Osteocyte (in vitro differentiated cells): ENCODE data around the gene EVPLL. TPM values are rescaled to one million over a fixed set of nuclear protein-coding genes. Genes with fewer than 3 reads are reported as not detected.
"Not testable (repeated sequence)": the region's sequence is repeated elsewhere in the genome, so short reads cannot be mapped to it uniquely, and the experiment has no call there.

Experiments used
- DNase-seq: peaks from one replicate; pipeline ENCODE4 v3.0.0; 2021; ENCODE audit warnings: mixed read lengths; ENCODE audit not compliant: unreplicated experiment; ENCODE audit errors: extremely low spot score
- H3K27ac Mint-ChIP-seq: one replicate; pipeline ENCODE4 v1.8.0; 2021; ENCODE audit warnings: mild to moderate bottlenecking, mixed read lengths; ENCODE audit not compliant: unreplicated experiment
- H3K27me3 Mint-ChIP-seq: one replicate; pipeline ENCODE4 v1.8.0; 2021; ENCODE audit warnings: mixed read lengths; ENCODE audit not compliant: unreplicated experiment
- H3K36me3 Mint-ChIP-seq: one replicate; pipeline ENCODE4 v1.8.0; 2021; ENCODE audit warnings: mixed read lengths; ENCODE audit not compliant: unreplicated experiment
- H3K4me1 Mint-ChIP-seq: one replicate; pipeline ENCODE4 v1.8.0; 2021; ENCODE audit warnings: mixed read lengths; ENCODE audit not compliant: unreplicated experiment
- H3K4me3 Mint-ChIP-seq: one replicate; pipeline ENCODE4 v1.8.0; 2021; ENCODE audit warnings: mild to moderate bottlenecking, moderate library complexity, mixed read lengths; ENCODE audit not compliant: unreplicated experiment
- H3K9me3 Mint-ChIP-seq: one replicate; pipeline ENCODE4 v1.8.0; 2021; ENCODE audit warnings: mixed read lengths; ENCODE audit not compliant: unreplicated experiment
- CTCF ChIP-seq: fragments of 200-600 bp; sonication (generic); IDR thresholded peaks from 2 replicates; pipeline ENCODE4 v1.5.0; 2021; ENCODE audit warnings: antibody characterized with exemption, mild to moderate bottlenecking, moderate library complexity
- long read RNA-seq: library from polyadenylated mRNA; unstranded; transcript quantifications from one replicate; pipeline ENCODE4 v2.0.0, GENCODE V29; 2021
- total RNA-seq: library from RNA; stranded (reverse); gene quantifications from 2 replicates; pipeline ENCODE4 v1.2.1, GENCODE V29; 2021

Gene EVPLL
- total RNA-seq = not detected in 2 replicates
- long read RNA-seq = 0 reads

- Mint-ChIP-seq H3K9me3 (peaks cover 6% of the 10 kb centered on the region), H3K27me3 (peaks cover 6% of the 10 kb centered on the region), H3K36me3 (no peaks in the 10 kb centered on the region), H3K4me1 (no peaks in the 10 kb centered on the region), H3K27ac (no peak within 1 kb of the TSS), H3K4me3 (no peak within 1 kb of the TSS)
- TF ChIP-seq CTCF = no peak
- no peak for DNase-seq
Observed at GRCh38 chr17:18377437-18378204, at the start of gene EVPLL. Gene EVPLL (plus strand): TSS chr17:18377778. CDS start chr17:18380938, 3,160 bp downstream.

- Mint-ChIP-seq H3K27me3 (no peaks in the 10 kb centered on the region), H3K4me3 (no peak overlapping the region), H3K36me3 (peaks cover 21% of the 10 kb centered on the region), H3K27ac (no peak overlapping the region), H3K9me3 (no peaks in the 10 kb centered on the region), H3K4me1 (no peaks in the 10 kb centered on the region)
- TF ChIP-seq CTCF = no peak
- DNase-seq = no peak
Observed at GRCh38 chr17:18328643-18329204, 48.9 kb upstream of the EVPLL start.

GRCh38 chr17:18331879-18332278 is 45.7 kb upstream of the EVPLL start:
- no peaks in the 10 kb centered on the region for H3K4me1 Mint-ChIP-seq
- no peaks in the 10 kb centered on the region for H3K27me3 Mint-ChIP-seq
- no peak for TF ChIP-seq CTCF
- DNase-seq = no peak
- H3K9me3 Mint-ChIP-seq = no peaks in the 10 kb centered on the region
- H3K4me3 Mint-ChIP-seq = no peak overlapping the region
- peaks cover 6% of the 10 kb centered on the region for H3K36me3 Mint-ChIP-seq
- no peak overlapping the region for H3K27ac Mint-ChIP-seq

GRCh38 chr17:18332909-18333489 is 44.6 kb upstream of the EVPLL start:
- TF ChIP-seq CTCF = no peak
- no peak overlapping the region for H3K4me3 Mint-ChIP-seq
- no peaks in the 10 kb centered on the region for H3K4me1 Mint-ChIP-seq
- H3K36me3 Mint-ChIP-seq = peaks cover 6% of the 10 kb centered on the region
- no peaks in the 10 kb centered on the region for H3K9me3 Mint-ChIP-seq
- H3K27me3 Mint-ChIP-seq = no peaks in the 10 kb centered on the region
- no peak overlapping the region for H3K27ac Mint-ChIP-seq
- no peak for DNase-seq

- not testable (repeated sequence) for H3K27me3 Mint-ChIP-seq, H3K4me1 Mint-ChIP-seq, H3K27ac Mint-ChIP-seq, H3K4me3 Mint-ChIP-seq, H3K36me3 Mint-ChIP-seq, DNase-seq, H3K9me3 Mint-ChIP-seq
Observed at GRCh38 chr17:18338158-18338557, 39.4 kb upstream of the EVPLL start.
